RCC 7860 (cell line): ENCODE results near the gene RABIF.
"Not testable (repeated sequence)": the region's sequence is repeated elsewhere in the genome, so short reads cannot be mapped to it uniquely, and the experiment has no call there.

Source experiments
- DNase-seq: peaks from one replicate; pipeline ENCODE4 v3.0.0-alpha.2; 2015; ENCODE audit warnings: low spot score
- FAIRE-seq: peaks from 2 replicates; lab custom pipeline; 2012; peaks lifted over from hg19 to GRCh38; lab: Jason Lieb, UNC

RABIF gene

GRCh38 chr1:202836623-202837403 is 52.1 kb downstream of the RABIF start:
- DNase-seq = no peak
- no peak for FAIRE-seq

GRCh38 chr1:202835548-202836072 is 53.3 kb downstream of the RABIF start:
- DNase-seq (no peak), FAIRE-seq (no peak)

- FAIRE-seq = no peak
- no peak for DNase-seq
These were observed 54.0 kb downstream of the RABIF start for GRCh38 chr1:202834771-202835547.

- FAIRE-seq (no peak), DNase-seq (no peak)
These were observed 57.0 kb downstream of the RABIF start for GRCh38 chr1:202831906-202832305.

GRCh38 chr1:202829223-202829622 is 59.7 kb downstream of the RABIF start:
- not testable (repeated sequence) for DNase-seq, FAIRE-seq
